Diencephalon (tissue), 1 donor: ENCODE results near the gene PSPN. TPM values are rescaled to one million over a fixed set of nuclear protein-coding genes. Genes with fewer than 3 reads are reported as not detected.

ENCODE experiments used
- small RNA-seq: library from RNA; depleted of rRNA; stranded (forward); fragments of <200 nt; gene quantifications from one replicate; pipeline ENCODE3, GENCODE V24; 2014
- total RNA-seq: library from RNA; depleted of rRNA; stranded (reverse); fragments of >200 nt; gene quantifications from one replicate; pipeline ENCODE4 v1.2.3, GENCODE V29; 2014

Gene PSPN, protein sequence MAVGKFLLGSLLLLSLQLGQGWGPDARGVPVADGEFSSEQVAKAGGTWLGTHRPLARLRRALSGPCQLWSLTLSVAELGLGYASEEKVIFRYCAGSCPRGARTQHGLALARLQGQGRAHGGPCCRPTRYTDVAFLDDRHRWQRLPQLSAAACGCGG
- total RNA-seq, result 3.2 TPM

DNA sequence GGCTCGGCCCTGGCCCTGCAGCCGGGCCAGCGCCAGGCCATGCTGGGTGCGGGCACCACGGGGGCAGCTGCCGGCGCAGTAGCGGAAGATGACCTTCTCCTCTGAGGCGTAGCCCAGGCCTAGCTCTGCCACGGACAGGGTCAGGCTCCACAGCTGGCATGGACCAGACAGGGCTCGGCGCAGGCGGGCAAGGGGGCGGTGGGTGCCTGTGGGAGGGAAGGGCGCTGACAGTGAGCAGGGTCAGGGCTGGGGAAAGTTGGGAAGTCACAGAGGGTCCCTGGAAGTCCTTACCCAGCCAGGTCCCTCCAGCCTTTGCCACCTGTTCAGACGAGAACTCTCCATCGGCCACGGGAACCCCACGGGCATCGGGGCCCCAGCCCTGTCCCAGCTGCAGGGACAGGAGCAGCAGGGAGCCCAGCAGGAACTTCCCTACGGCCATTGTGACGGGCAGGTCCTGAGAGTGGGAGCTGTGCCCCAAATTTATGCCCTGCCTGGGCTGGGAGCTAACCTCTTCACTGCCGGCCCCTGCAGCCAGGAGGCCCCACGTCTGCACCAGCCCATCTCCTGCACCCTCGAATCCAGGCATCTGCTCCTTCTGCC, at the start of gene PSPN:
PSPN (minus strand) TSS at position 523 of the 600 bp plus-strand sequence; CDS start at position 439, 84 bp downstream.

GRCh38 chr19:6424195-6424938, 48.6 kb upstream of the PSPN start, which contains the start of gene KHSRP:
TSS of gene KHSRP (minus strand) at chr19:6424811. CDS start at chr19:6424701, 110 bp downstream.

GRCh38 chr19:6393074-6393982, 17.6 kb upstream of the PSPN start, which contains the start of gene GTF2F1:
TSS of gene GTF2F1 (minus strand) at chr19:6393164. CDS start at chr19:6392995, 169 bp downstream.

GRCh38 chr19:6372594-6373095, 3.1 kb downstream of the PSPN start, which contains the start of gene ALKBH7:
TSS of gene ALKBH7 (plus strand) at chr19:6372794. CDS start at chr19:6372821, 27 bp downstream.

DNA sequence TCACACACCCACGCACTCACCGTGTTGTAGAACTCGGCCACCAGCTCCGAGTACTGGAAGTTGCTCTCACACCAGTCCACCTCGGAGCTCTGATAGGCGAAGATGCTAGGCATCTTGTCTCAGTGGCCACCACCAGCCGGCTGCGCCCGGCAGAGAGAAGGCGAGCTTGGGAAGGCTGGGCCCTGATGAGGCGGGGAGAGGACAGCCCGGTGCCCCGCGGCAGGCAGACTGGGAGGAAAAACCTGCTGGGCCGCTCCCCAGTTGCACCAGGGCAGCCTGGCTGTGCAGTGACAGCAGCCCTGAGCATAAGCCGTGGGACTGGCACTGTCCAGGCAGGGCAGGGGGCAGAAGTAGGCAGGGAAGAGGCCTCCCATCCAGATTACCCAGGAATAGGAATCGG, 42.3 kb downstream of the PSPN start, which contains the start of gene ACER1:
ACER1 (minus strand) TSS at position 174 of the 400 bp plus-strand sequence; CDS start at position 113, 61 bp downstream.

Small RNA genes within 50 kb of the gene (small RNA-seq; reads per million reads assigned to genes)
- gene MIR6790 (not detected), gene MIR6885 (not detected)

Other genes with a start within 250 kb of the PSPN start
- not detected for gene ACSBG2, start 240.3 kb downstream of the PSPN start, total RNA-seq
- gene MLLT1, start 96.0 kb downstream of the PSPN start, total RNA-seq, result 27.0 TPM
- not detected for gene ACER1, start 42.3 kb downstream of the PSPN start, total RNA-seq
- gene CLPP, start 14.4 kb downstream of the PSPN start, total RNA-seq, result 33.9 TPM
- 59.5 TPM for gene ALKBH7, start 3.1 kb downstream of the PSPN start, total RNA-seq
- 43.6 TPM for gene GTF2F1, start 17.2 kb upstream of the PSPN start, total RNA-seq
- gene KHSRP, start 48.9 kb upstream of the PSPN start, total RNA-seq, result 113 TPM
- 0.69 TPM for gene SLC25A41, start 57.8 kb upstream of the PSPN start, total RNA-seq
- 37.6 TPM for gene SLC25A23, start 83.9 kb upstream of the PSPN start, total RNA-seq
- 1.6 TPM for gene CRB3, start 88.3 kb upstream of the PSPN start, total RNA-seq
- gene DENND1C, start 105.9 kb upstream of the PSPN start, total RNA-seq, result 0.69 TPM
- gene TUBB4A, start 126.4 kb upstream of the PSPN start, total RNA-seq, result 169 TPM
- gene TNFSF9, start 155.1 kb upstream of the PSPN start, total RNA-seq, result 4.2 TPM
- gene CD70, start 215.2 kb upstream of the PSPN start, total RNA-seq, result not detected